Suprapubic skin (tissue), 4 donors: ENCODE measurements around the gene KRT85. TPM values are rescaled to one million over a fixed set of nuclear protein-coding genes. Genes with fewer than 3 reads are reported as not detected.
A peak's percentile ranks its signal among the peaks of the same experiment; 100 is the strongest.

Experiments used
- DNase-seq, 2 donors: peaks; one replicate each; pipeline ENCODE4 v3.0.0-alpha.2; 2019; ENCODE audit warnings: low spot score in 2 of 2
- H3K27ac ChIP-seq: fragments of 200-600 bp; sonication (generic); one replicate; pipeline ENCODE4 v1.5.1; 2019
- H3K27me3 ChIP-seq: fragments of 200-600 bp; sonication (generic); one replicate; pipeline ENCODE4 v1.5.1; 2019
- H3K36me3 ChIP-seq: fragments of 200-600 bp; sonication (generic); one replicate; pipeline ENCODE4 v1.5.1; 2019
- H3K4me1 ChIP-seq: fragments of 200-600 bp; sonication (generic); one replicate; pipeline ENCODE4 v1.5.1; 2019
- H3K4me3 ChIP-seq: fragments of 200-600 bp; sonication (generic); one replicate; pipeline ENCODE4 v1.5.1; 2019; ENCODE audit warnings: mild to moderate bottlenecking
- H3K9me3 ChIP-seq: fragments of 200-600 bp; sonication (generic); one replicate; pipeline ENCODE4 v1.5.1; 2019
- EP300 ChIP-seq: sonication (generic); formaldehyde crosslinking; IDR thresholded peaks from one replicate; pipeline ENCODE4 v1.6.1; 2017; ENCODE audit warnings: antibody characterized with exemption
- POLR2A ChIP-seq, 2 donors: fragments of 450-650 bp; IDR thresholded peaks; one replicate each; pipeline ENCODE4 v1.6.1; 2017; ENCODE audit warnings: antibody characterized with exemption in 2 of 2, mild to moderate bottlenecking in 2 of 2, moderate library complexity in 2 of 2
- POLR2AphosphoS5 ChIP-seq, 3 donors: sonication (generic); formaldehyde crosslinking; IDR thresholded peaks; one replicate each; pipeline ENCODE4 v1.6.1; 2017; ENCODE audit warnings: antibody characterized with exemption in 3 of 3
- WGBS: methylation state at CpG from one replicate; pipeline ENCODE4 v1.1.5; 2018; 5-methylcytosine and 5-hydroxymethylcytosine counted together
- total RNA-seq, 4 donors: library from RNA; depleted of rRNA; stranded (reverse); fragments of >200 nt; gene quantifications; one replicate each; pipeline ENCODE4 v1.1.0, GENCODE V29; 2016
- TF ChIP-seq, protein P1 (sequence below), 2 donors: fragments of 200-600 bp in 1 of 2; fragments of 450-650 bp in 1 of 2; sonication (generic) in 1 of 2; IDR thresholded peaks; one replicate each; pipeline ENCODE4 v1.5.1; 2016 to 2019; ENCODE audit warnings: antibody characterized with exemption in 2 of 2, mild to moderate bottlenecking in 1 of 2, moderate library complexity in 1 of 2

Gene KRT85
- total RNA-seq, 4 donors from 2014 or later: 4.2 to 766 (median 96.1) TPM

GRCh38 chr12:52356762-52357580 is 10.3 kb downstream of the KRT85 start:
- Histone ChIP-seq H3K27ac (no peak overlapping the region), H3K4me3 (no peak overlapping the region), H3K9me3 (no peaks in the 10 kb centered on the region), H3K36me3 (no peaks in the 10 kb centered on the region), H3K27me3 (peaks cover 4% of the 10 kb centered on the region), H3K4me1 (peaks cover 13% of the 10 kb centered on the region)
- DNase-seq: peak in 1 of 2 donors; percentile 74
- no peak for TF ChIP-seq EP300
- TF ChIP-seq, protein P1, sequence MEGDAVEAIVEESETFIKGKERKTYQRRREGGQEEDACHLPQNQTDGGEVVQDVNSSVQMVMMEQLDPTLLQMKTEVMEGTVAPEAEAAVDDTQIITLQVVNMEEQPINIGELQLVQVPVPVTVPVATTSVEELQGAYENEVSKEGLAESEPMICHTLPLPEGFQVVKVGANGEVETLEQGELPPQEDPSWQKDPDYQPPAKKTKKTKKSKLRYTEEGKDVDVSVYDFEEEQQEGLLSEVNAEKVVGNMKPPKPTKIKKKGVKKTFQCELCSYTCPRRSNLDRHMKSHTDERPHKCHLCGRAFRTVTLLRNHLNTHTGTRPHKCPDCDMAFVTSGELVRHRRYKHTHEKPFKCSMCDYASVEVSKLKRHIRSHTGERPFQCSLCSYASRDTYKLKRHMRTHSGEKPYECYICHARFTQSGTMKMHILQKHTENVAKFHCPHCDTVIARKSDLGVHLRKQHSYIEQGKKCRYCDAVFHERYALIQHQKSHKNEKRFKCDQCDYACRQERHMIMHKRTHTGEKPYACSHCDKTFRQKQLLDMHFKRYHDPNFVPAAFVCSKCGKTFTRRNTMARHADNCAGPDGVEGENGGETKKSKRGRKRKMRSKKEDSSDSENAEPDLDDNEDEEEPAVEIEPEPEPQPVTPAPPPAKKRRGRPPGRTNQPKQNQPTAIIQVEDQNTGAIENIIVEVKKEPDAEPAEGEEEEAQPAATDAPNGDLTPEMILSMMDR (IDR thresholded peaks at IDR 0.05): no peak
- no peak for TF ChIP-seq POLR2AphosphoS5 (IDR thresholded peaks at IDR 0.05)
- no peak for TF ChIP-seq POLR2A (IDR thresholded peaks at IDR 0.05)
- 88% methylated on average over 11 of the region's 20 CpGs for WGBS

- 89% methylated on average over 29 of the region's 56 CpGs for WGBS
Observed at GRCh38 chr12:52356031-52356761, 11.1 kb downstream of the KRT85 start.

DNA sequence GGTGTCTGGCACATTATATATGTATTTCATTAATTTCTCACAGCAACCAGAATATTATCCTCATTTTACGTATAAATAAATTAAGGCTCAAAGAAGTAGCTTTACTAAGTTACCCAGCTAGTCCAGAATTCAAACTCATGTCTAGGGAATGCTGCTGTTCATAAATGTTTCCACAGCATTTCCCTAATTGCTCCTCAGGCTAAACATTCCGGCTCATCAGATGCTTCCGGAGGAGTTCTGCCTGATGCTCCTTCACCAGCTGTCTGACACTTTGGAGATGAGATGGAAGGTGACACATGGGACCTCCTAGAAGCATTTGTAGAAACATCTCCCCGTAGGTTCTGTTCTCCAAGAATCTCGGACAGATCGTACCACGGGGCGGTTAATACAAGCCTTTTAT is 12.1 kb downstream of the KRT85 start:
- DNase-seq: peak in 1 of 2 donors; percentile 43
- no peak overlapping the region for H3K4me3 ChIP-seq
- peaks cover 11% of the 10 kb centered on the region for H3K4me1 ChIP-seq
- H3K27me3 ChIP-seq: peaks cover 4% of the 10 kb centered on the region
- no peaks in the 10 kb centered on the region for H3K9me3 ChIP-seq
- no peak overlapping the region for H3K27ac ChIP-seq
- 83% methylated on average over 8 of the region's 8 CpGs for WGBS
- H3K36me3 ChIP-seq: no peaks in the 10 kb centered on the region
- TF ChIP-seq, protein P1 (IDR thresholded peaks at IDR 0.05): no peak
- TF ChIP-seq EP300 (no peak), POLR2AphosphoS5 (IDR thresholded peaks at IDR 0.05) (no peak), POLR2A (IDR thresholded peaks at IDR 0.05) (no peak)

More at GRCh38 chr12:52356031-52356761, 11.1 kb downstream of the KRT85 start:
- Histone ChIP-seq H3K9me3 (no peaks in the 10 kb centered on the region), H3K27me3 (peaks cover 4% of the 10 kb centered on the region), H3K36me3 (no peaks in the 10 kb centered on the region), H3K4me3 (no peak overlapping the region), H3K4me1 (peaks cover 19% of the 10 kb centered on the region), H3K27ac (no peak overlapping the region)
- TF ChIP-seq, protein P1 (IDR thresholded peaks at IDR 0.05): no peak
- TF ChIP-seq POLR2A (IDR thresholded peaks at IDR 0.05): no peak
- no peak for TF ChIP-seq EP300
- no peak for TF ChIP-seq POLR2AphosphoS5 (IDR thresholded peaks at IDR 0.05)
- peak in 1 of 2 donors; percentile 66 for DNase-seq

- Histone ChIP-seq H3K9me3 (no peaks in the 10 kb centered on the region), H3K36me3 (no peaks in the 10 kb centered on the region), H3K4me1 (peaks cover 11% of the 10 kb centered on the region), H3K27me3 (peaks cover 4% of the 10 kb centered on the region), H3K27ac (no peak overlapping the region), H3K4me3 (no peak overlapping the region)
- WGBS: 17% methylated on average over 5 of the region's 5 CpGs
- peak in 1 of 2 donors; percentile 62 for DNase-seq
- TF ChIP-seq POLR2A (IDR thresholded peaks at IDR 0.05) (no peak), POLR2AphosphoS5 (IDR thresholded peaks at IDR 0.05) (no peak), EP300 (no peak)
- TF ChIP-seq, protein P1 (IDR thresholded peaks at IDR 0.05): no peak
Observed at GRCh38 chr12:52354200-52354599, 13.1 kb downstream of the KRT85 start.

GRCh38 chr12:52353766-52354165 is 13.5 kb downstream of the KRT85 start:
- Histone ChIP-seq H3K4me3 (no peak overlapping the region), H3K27ac (no peak overlapping the region), H3K36me3 (no peaks in the 10 kb centered on the region), H3K9me3 (no peaks in the 10 kb centered on the region), H3K27me3 (peaks cover 4% of the 10 kb centered on the region), H3K4me1 (peaks cover 11% of the 10 kb centered on the region)
- TF ChIP-seq, protein P1 (IDR thresholded peaks at IDR 0.05): no peak
- DNase-seq: peak in 1 of 2 donors; percentile 37
- 66% methylated on average over 3 of the region's 3 CpGs for WGBS
